GM12864 (cell line): ENCODE results near the gene MYO7A.

Experiments
- DNase-seq: peaks from one replicate; pipeline ENCODE4 v3.0.0-alpha.2; 2011; ENCODE audit warnings: low read depth
- H3K4me3 ChIP-seq: 2 replicates; pipeline ENCODE4 v1.5.1; 2011; ENCODE audit warnings: mild to moderate bottlenecking, low read depth, low read length, control low read depth
- TF ChIP-seq, protein P1 (sequence below): IDR thresholded peaks from 2 replicates; pipeline ENCODE4 v1.5.1; 2011; ENCODE audit warnings: low read depth, mild to moderate bottlenecking, moderate library complexity, low read length, control low read depth, inconsistent platforms; ENCODE audit errors: missing control alignments

The MYO7A gene

GRCh38 chr11:77178150-77178549, 50.1 kb downstream of the MYO7A start:
- DNase-seq, result no peak
- H3K4me3 ChIP-seq, result no peak overlapping the region
- TF ChIP-seq, protein P1, sequence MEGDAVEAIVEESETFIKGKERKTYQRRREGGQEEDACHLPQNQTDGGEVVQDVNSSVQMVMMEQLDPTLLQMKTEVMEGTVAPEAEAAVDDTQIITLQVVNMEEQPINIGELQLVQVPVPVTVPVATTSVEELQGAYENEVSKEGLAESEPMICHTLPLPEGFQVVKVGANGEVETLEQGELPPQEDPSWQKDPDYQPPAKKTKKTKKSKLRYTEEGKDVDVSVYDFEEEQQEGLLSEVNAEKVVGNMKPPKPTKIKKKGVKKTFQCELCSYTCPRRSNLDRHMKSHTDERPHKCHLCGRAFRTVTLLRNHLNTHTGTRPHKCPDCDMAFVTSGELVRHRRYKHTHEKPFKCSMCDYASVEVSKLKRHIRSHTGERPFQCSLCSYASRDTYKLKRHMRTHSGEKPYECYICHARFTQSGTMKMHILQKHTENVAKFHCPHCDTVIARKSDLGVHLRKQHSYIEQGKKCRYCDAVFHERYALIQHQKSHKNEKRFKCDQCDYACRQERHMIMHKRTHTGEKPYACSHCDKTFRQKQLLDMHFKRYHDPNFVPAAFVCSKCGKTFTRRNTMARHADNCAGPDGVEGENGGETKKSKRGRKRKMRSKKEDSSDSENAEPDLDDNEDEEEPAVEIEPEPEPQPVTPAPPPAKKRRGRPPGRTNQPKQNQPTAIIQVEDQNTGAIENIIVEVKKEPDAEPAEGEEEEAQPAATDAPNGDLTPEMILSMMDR, result no peak

DNA sequence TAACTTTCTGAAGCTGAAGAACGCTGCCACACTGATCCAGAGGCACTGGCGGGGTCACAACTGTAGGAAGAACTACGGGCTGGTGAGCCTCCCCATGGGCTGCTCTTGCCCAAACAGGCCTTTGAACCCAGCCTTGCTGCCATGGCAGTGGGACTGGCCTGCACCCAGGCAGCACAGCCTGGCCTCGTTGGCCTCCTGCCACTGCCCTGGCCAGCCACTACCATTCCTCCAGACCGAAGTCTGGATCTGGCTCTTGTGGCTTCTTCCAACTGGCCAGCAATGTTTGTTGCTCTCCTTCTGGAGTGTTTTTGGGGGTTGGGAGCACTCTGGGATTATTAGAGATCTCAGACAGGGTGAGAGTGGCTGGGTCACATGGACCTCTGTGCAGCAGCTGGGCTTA, 51.0 kb downstream of the MYO7A start:
- TF ChIP-seq, protein P1, result no peak
- DNase-seq, result no peak
- H3K4me3 ChIP-seq, result no peak overlapping the region

DNA sequence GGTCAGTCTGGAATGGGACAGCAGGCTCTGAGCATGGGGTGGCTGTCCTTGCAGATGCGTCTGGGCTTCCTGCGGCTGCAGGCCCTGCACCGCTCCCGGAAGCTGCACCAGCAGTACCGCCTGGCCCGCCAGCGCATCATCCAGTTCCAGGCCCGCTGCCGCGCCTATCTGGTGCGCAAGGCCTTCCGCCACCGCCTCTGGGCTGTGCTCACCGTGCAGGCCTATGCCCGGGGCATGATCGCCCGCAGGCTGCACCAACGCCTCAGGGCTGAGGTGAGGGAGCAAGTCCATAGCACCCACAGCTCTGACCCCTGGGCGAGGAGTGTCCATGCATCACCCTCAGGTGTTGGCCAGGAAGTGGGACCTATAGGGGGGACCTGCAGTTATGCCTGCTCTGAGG, 51.6 kb downstream of the MYO7A start:
- no peak for DNase-seq
- TF ChIP-seq, protein P1, result no peak
- no peak overlapping the region for H3K4me3 ChIP-seq

DNA sequence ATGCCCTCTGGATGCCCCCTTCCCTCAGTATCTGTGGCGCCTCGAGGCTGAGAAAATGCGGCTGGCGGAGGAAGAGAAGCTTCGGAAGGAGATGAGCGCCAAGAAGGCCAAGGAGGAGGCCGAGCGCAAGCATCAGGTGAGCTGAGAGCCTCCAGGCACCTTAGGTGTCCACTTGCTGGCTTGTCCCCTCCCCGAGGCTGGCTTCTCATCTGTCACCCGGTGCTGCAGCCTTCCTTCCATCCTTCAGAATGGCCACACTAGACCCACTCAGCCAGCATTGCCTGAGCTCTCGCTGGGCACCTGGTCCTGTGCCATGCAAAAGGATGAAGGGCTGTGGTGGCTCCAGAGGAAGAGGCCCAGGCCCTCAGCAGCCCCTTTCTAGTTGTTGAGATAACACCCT, 52.3 kb downstream of the MYO7A start:
- TF ChIP-seq, protein P1, result no peak
- no peak for DNase-seq
- no peak overlapping the region for H3K4me3 ChIP-seq

GRCh38 chr11:77181226-77181625, 53.2 kb downstream of the MYO7A start:
- H3K4me3 ChIP-seq, result no peak overlapping the region
- no peak for DNase-seq
- TF ChIP-seq, protein P1, result no peak

GRCh38 chr11:77181799-77182541, 53.9 kb downstream of the MYO7A start:
- H3K4me3 ChIP-seq, result no peak overlapping the region
- no peak for DNase-seq
- TF ChIP-seq, protein P1, result no peak

DNA sequence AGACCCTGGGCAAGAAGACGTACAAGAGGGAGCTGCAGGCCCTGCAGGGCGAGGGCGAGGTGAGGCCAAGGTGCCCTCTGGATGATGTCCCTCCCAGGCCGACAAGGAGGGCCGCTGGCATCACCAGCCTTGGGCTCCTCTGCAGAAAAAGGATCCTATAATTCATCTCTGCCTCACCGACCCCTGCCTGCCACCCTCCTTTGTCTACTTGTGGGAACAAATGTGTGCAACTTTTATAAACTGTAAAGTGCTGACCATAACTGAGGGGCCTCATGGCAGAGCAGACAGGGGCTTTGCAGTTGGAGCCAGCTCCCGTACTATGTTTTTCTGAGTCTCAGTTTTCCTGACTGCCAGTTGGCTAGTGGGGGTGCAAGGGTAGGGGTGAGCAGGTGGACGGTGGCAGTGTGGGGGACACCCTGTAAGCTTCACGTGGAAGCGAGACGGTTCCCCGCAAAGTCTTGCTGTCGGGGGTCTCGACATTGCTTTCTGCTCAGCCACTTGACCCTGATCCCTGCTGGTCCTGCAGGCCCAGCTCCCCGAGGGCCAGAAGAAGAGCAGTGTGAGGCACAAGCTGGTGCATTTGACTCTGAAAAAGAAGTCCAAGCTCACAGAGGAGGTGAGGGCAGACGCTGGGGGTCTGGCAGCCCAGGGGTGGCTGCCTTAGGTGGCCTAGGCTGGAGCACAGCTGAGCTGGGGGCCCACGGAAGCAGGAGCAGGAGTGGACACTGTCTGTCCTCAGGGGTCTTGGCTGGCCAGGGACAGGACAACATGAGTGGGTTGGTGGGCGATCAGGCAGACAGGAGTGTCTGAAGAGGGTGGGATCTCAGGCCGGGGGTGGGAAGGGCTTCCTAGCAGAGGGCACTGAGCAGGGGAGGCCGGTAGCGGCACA, 54.7 kb downstream of the MYO7A start:
- TF ChIP-seq, protein P1, result no peak
- no peak overlapping the region for H3K4me3 ChIP-seq
- no peak for DNase-seq
